H1 (cell line): ENCODE measurements around the gene CASR. TPM values are rescaled to one million over a fixed set of nuclear protein-coding genes. Genes with fewer than 3 reads are reported as not detected.

Experiments used
- CTCF ChIA-PET: fragments of 300-600 bp; sonication (Branson Sonifier 250); formaldehyde crosslinking; loops from one replicate; lab custom pipeline; 2021; ENCODE audit not compliant: partially characterized antibody; lab: Charles Lee
- POLR2A ChIA-PET: fragments of 300-600 bp; sonication (Branson Sonifier 250); formaldehyde crosslinking; loops from one replicate; lab custom pipeline; 2021; ENCODE audit warnings: inconsistent platforms; ENCODE audit not compliant: partially characterized antibody; lab: Charles Lee
- DNase-seq, 2 experiments: peaks; one replicate each; pipeline versions ENCODE4 v3.0.0 to v3.0.0-alpha.2; 2010 to 2022; ENCODE audit warnings: low spot score in 2 of 2, low read depth in 1 of 2, mixed read lengths in 1 of 2
- FAIRE-seq: peaks from 2 replicates; lab custom pipeline; 2011; peaks lifted over from hg19 to GRCh38; lab: Jason Lieb, UNC
- H2AFZ ChIP-seq: 2 replicates; pipeline ENCODE4 v1.8.1; 2012; ENCODE audit warnings: low read length, inconsistent platforms
- H2AK5ac ChIP-seq: 2 replicates; pipeline ENCODE4 v1.6.1; 2013; ENCODE audit warnings: low read depth, low read length
- H2BK120ac ChIP-seq: replicated peaks from 2 replicates; pipeline ENCODE3; 2013; ENCODE audit warnings: low read depth, low read length, inconsistent platforms
- H2BK12ac ChIP-seq: 2 replicates; pipeline ENCODE4 v1.6.1; 2013; ENCODE audit warnings: low read depth, low read length
- H2BK15ac ChIP-seq: 2 replicates; pipeline ENCODE4 v1.6.1; 2013; ENCODE audit warnings: low read length
- H2BK20ac ChIP-seq: 2 replicates; pipeline ENCODE4 v1.6.1; 2013; ENCODE audit warnings: low read length
- H2BK5ac ChIP-seq: 2 replicates; pipeline ENCODE4 v1.6.1; 2013; ENCODE audit warnings: low read depth, low read length
- H3K14ac ChIP-seq: 2 replicates; pipeline ENCODE4 v1.6.1; 2013; ENCODE audit warnings: inconsistent platforms; ENCODE audit not compliant: insufficient read length
- H3K18ac ChIP-seq: 2 replicates; pipeline ENCODE4 v1.6.1; 2013; ENCODE audit warnings: low read length; ENCODE audit errors: extremely low read depth
- H3K23ac ChIP-seq: 2 replicates; pipeline ENCODE4 v1.6.1; 2013; ENCODE audit warnings: inconsistent platforms; ENCODE audit not compliant: insufficient read length
- H3K23me2 ChIP-seq: 2 replicates; pipeline ENCODE4 v1.6.1; 2013; ENCODE audit warnings: low read depth, low read length
- H3K27ac ChIP-seq: 2 replicates; pipeline ENCODE4 v1.6.1; 2011; ENCODE audit warnings: low read depth, low read length, inconsistent platforms
- H3K27me3 ChIP-seq, 4 experiments: replicated peaks in 1 of 4; 1 replicate in 1 of 4; 2 replicates in 3 of 4; pipeline versions ENCODE4 v1.6.1 to v1.8.1; 2011 to 2013; ENCODE audit warnings: low read length in 3 of 4, mild to moderate bottlenecking in 3 of 4, inconsistent platforms in 2 of 4, mixed read lengths in 2 of 4, moderate library complexity in 1 of 4; ENCODE audit not compliant: control insufficient read depth in 3 of 4, insufficient read depth in 3 of 4; ENCODE audit errors: extremely low read depth in 1 of 4
- H3K36me3 ChIP-seq, 4 experiments: 2 replicates each; pipeline versions ENCODE4 v1.6.1 to v1.8.1; 2011 to 2013; ENCODE audit warnings: mild to moderate bottlenecking in 4 of 4, low read length in 3 of 4, moderate library complexity in 2 of 4, control low read depth in 1 of 4, inconsistent platforms in 1 of 4; ENCODE audit not compliant: insufficient read depth in 4 of 4, control insufficient read depth in 2 of 4
- H3K4ac ChIP-seq: replicated peaks from 2 replicates; pipeline ENCODE3; 2013; ENCODE audit warnings: low read length, low read depth, mixed read lengths, inconsistent platforms; ENCODE audit not compliant: insufficient read length
- H3K4me1 ChIP-seq, 4 experiments: replicated peaks in 1 of 4; 1 replicate in 1 of 4; 2 replicates in 3 of 4; pipeline versions ENCODE4 v1.6.1 to v1.8.1; 2011 to 2013; ENCODE audit warnings: low read length in 3 of 4, inconsistent platforms in 2 of 4, mixed read lengths in 1 of 4; ENCODE audit not compliant: insufficient read depth in 4 of 4, control insufficient read depth in 3 of 4
- H3K4me2 ChIP-seq, 2 experiments: 2 replicates each; pipeline versions ENCODE4 v1.6.1 to v1.8.1; 2011 to 2013; ENCODE audit warnings: low read depth in 2 of 2, low read length in 2 of 2, control low read depth in 1 of 2, inconsistent platforms in 1 of 2, mild to moderate bottlenecking in 1 of 2; ENCODE audit not compliant: insufficient read depth in 1 of 2
- H3K4me3 ChIP-seq, 4 experiments: fragments of 200-600, 300-600 bp in 1 of 4; sonication (generic), shearing (Covaris generic), sonication (Bioruptor Twin) in 1 of 4; 2 replicates each; pipeline versions ENCODE4 v1.5.1 to v1.8.1; 2011 to 2016; ENCODE audit warnings: low read length in 4 of 4, low read depth in 3 of 4, control low read depth in 2 of 4, inconsistent platforms in 2 of 4, mild to moderate bottlenecking in 2 of 4, mixed read lengths in 1 of 4, moderate library complexity in 1 of 4; ENCODE audit not compliant: insufficient read depth in 2 of 4; ENCODE audit errors: extremely low read depth in 1 of 4
- H3K56ac ChIP-seq: replicated peaks from 2 replicates; pipeline ENCODE3; 2013; ENCODE audit warnings: low read depth, mild to moderate bottlenecking, mixed read lengths, low read length, inconsistent platforms; ENCODE audit not compliant: insufficient read length
- H3K79me1 ChIP-seq: 2 replicates; pipeline ENCODE4 v1.6.1; 2013; ENCODE audit warnings: low read depth, low read length, control low read depth
- H3K79me2 ChIP-seq, 2 experiments: 2 replicates each; pipeline versions ENCODE4 v1.6.1 to v1.8.1; 2012 to 2013; ENCODE audit warnings: low read length in 2 of 2, mild to moderate bottlenecking in 2 of 2, inconsistent platforms in 1 of 2; ENCODE audit not compliant: insufficient read depth in 2 of 2, control insufficient read depth in 1 of 2
- H3K9ac ChIP-seq, 4 experiments: replicated peaks in 1 of 4; 1 replicate in 1 of 4; 2 replicates in 3 of 4; pipeline versions ENCODE4 v1.6.1 to v1.8.1; 2011 to 2013; ENCODE audit warnings: low read depth in 3 of 4, low read length in 3 of 4, control low read depth in 2 of 4, mild to moderate bottlenecking in 2 of 4, moderate library complexity in 2 of 4, inconsistent platforms in 1 of 4; ENCODE audit errors: extremely low read depth in 1 of 4
- H3K9me3 ChIP-seq, 2 experiments: 2 replicates each; pipeline versions ENCODE4 v1.6.1 to v1.8.1; 2012 to 2013; ENCODE audit warnings: mild to moderate bottlenecking in 2 of 2, moderate library complexity in 2 of 2, control low read depth in 1 of 2, inconsistent platforms in 1 of 2, low read depth in 1 of 2, low read length in 1 of 2, mixed read lengths in 1 of 2; ENCODE audit not compliant: insufficient read depth in 2 of 2
- H4K20me1 ChIP-seq, 2 experiments: replicated peaks in 1 of 2; 2 replicates each; pipeline versions ENCODE3 to v1.8.1; 2011 to 2013; ENCODE audit warnings: inconsistent platforms in 2 of 2, low read length in 2 of 2, mild to moderate bottlenecking in 1 of 2; ENCODE audit not compliant: insufficient read depth in 2 of 2, control insufficient read depth in 1 of 2
- H4K5ac ChIP-seq: 2 replicates; pipeline ENCODE4 v1.6.1; 2013; ENCODE audit warnings: low read length, low read depth, mixed read lengths, inconsistent platforms; ENCODE audit not compliant: insufficient read length
- H4K8ac ChIP-seq: 2 replicates; pipeline ENCODE4 v1.8.0; 2013; ENCODE audit warnings: mild to moderate bottlenecking, moderate library complexity, low read length, inconsistent platforms; ENCODE audit not compliant: insufficient read depth; ENCODE audit errors: extremely low read depth
- H4K91ac ChIP-seq: replicated peaks from 2 replicates; pipeline ENCODE3; 2013; ENCODE audit warnings: low read length, mixed read lengths, inconsistent platforms; ENCODE audit not compliant: insufficient read length
- SP1 ChIP-seq: IDR thresholded peaks from 2 replicates; pipeline ENCODE4 v1.6.1; 2011; ENCODE audit warnings: low read depth, low read length
- SP4 ChIP-seq: IDR thresholded peaks from 2 replicates; pipeline ENCODE4 v1.6.1; 2012; ENCODE audit warnings: low read length, inconsistent platforms
- TEAD4 ChIP-seq: IDR thresholded peaks from 2 replicates; pipeline ENCODE4 v1.6.1; 2012; ENCODE audit warnings: low read depth, low read length, inconsistent platforms, mixed read lengths
- polyA plus RNA-seq, 7 experiments: library from polyadenylated mRNA; depleted of rRNA in 3 of 7; stranded (reverse) in 5 of 7; unstranded in 2 of 7; fragments of >200 nt in 5 of 7; fragments of 200-250 nt in 2 of 7; gene quantifications; 1 replicate in 5 of 7; 2 replicates in 1 of 7; 4 replicates in 1 of 7; pipeline versions ENCODE4 v1.2.1 to v1.2.3, GENCODE V29; 2011 to 2013; ENCODE audit warnings: missing spikeins in 2 of 7, mixed read lengths in 2 of 7
- total RNA-seq: library from RNA; stranded (reverse); fragmentation: NEBNext Ultra II Directional; extraction: Animal tissue kit (Norgen Biotek cat#: 25700); gene quantifications from 2 replicates; pipeline ENCODE4 v1.2.1, GENCODE V29; 2021

CASR gene
- total and polyA plus RNA-seq, 2 of the 8 experiments (the other 6 are each of a cell fraction or from before 2014, with no cell fraction given), result 0.36 to 0.58 TPM

DNA sequence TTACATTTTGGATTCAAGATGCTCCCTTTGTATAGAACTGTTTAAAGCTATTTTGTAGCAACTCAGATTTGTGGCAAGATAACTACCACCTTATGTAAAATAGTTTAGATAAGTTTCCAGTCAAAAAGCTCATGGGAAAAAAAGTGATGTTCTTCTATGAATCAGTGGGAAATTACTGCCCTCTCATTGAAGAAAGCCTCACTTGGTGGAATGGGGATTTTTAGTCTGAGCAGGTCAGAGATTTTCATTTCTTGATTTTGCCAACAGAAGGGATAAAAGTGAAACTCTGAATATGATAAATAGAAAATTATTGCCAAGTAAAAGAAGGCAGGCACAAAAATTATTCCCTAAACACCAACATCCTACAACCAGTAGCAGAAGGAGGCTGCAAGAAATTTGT is 115.7 kb downstream of the CASR start:
- H4K91ac ChIP-seq, result no peak overlapping the region
- no peak overlapping the region for H2AFZ ChIP-seq
- no peak overlapping the region for H2BK120ac ChIP-seq
- H2BK5ac ChIP-seq, result no peak overlapping the region
- H3K27ac ChIP-seq, result no peak overlapping the region
- H3K56ac ChIP-seq, result no peak overlapping the region
- H3K4ac ChIP-seq, result no peak overlapping the region
- no peaks in the 10 kb centered on the region for H3K23me2 ChIP-seq
- no peaks in the 10 kb centered on the region for H3K27me3 ChIP-seq
- H3K14ac ChIP-seq, result no peak overlapping the region
- no peaks in the 10 kb centered on the region for H3K79me1 ChIP-seq
- no peak overlapping the region for H3K23ac ChIP-seq
- no peak overlapping the region for H2BK15ac ChIP-seq
- no peak for DNase-seq
- H2BK20ac ChIP-seq, result no peak overlapping the region
- H3K18ac ChIP-seq, result no peak overlapping the region
- CTCF ChIA-PET, result interaction anchor here (0.6 to 2.6 kb wide), 18 partner anchors 10 to 753 kb away, joined by 3 to 34 read pairs (median 4); partner anchors contain the start of gene POLQ
- no peaks in the 10 kb centered on the region for H4K20me1 ChIP-seq
- no peak for FAIRE-seq
- no peak overlapping the region for H2AK5ac ChIP-seq
- no peaks in the 10 kb centered on the region for H3K9me3 ChIP-seq
- no peaks in the 10 kb centered on the region for H3K79me2 ChIP-seq
- TF ChIP-seq TEAD4 (no peak), SP4 (no peak), SP1 (no peak)
- TF ChIP-seq, all 59 proteins: peak for 0
- POLR2A ChIA-PET, result no interaction called here
- no peaks in the 10 kb centered on the region for H3K36me3 ChIP-seq
- no peak overlapping the region for H4K8ac ChIP-seq
- H3K4me1 ChIP-seq, result no peaks in the 10 kb centered on the region
- no peak overlapping the region for H3K4me2 ChIP-seq
- H3K4me3 ChIP-seq, result no peak overlapping the region
- H4K5ac ChIP-seq, result no peak overlapping the region
- H3K9ac ChIP-seq, result no peak overlapping the region
- no peak overlapping the region for H2BK12ac ChIP-seq
